B cell (primary cell): ENCODE measurements around the gene SRRM2. TPM values are rescaled to one million over a fixed set of nuclear protein-coding genes. Genes with fewer than 3 reads are reported as not detected.

ENCODE experiments used
- ATAC-seq: fragments of 200-7000 bp; cut with Tn5 transposase; one replicate; pipeline ENCODE4 v1.10.0; 2021; ENCODE audit warnings: low read depth, mild to moderate bottlenecking, moderate number of reproducible peaks, moderate library complexity
- CTCF ChIA-PET: fragments of 350-600 bp; sonication (Branson Sonifier 250); formaldehyde crosslinking; loops from one replicate; lab custom pipeline; 2021; ENCODE audit warnings: antibody characterized with exemption, inconsistent platforms; lab: Charles Lee
- POLR2A ChIA-PET: fragments of 350-600 bp; sonication (Branson Sonifier 250); formaldehyde crosslinking; loops from one replicate; lab custom pipeline; 2021; ENCODE audit warnings: antibody characterized with exemption; lab: Charles Lee
- DNase-seq: peaks from one replicate; pipeline ENCODE4 v3.0.0; 2013
- H2AFZ ChIP-seq: 2 replicates; pipeline ENCODE4 v1.6.1; 2012; ENCODE audit warnings: mild to moderate bottlenecking, low read depth, low read length; ENCODE audit not compliant: insufficient read depth, poor library complexity, severe bottlenecking
- H3K27ac ChIP-seq, 2 donors: 1 replicate in 1 of 2; 2 replicates in 1 of 2; pipeline ENCODE4 v1.5.1; 2012 to 2013; ENCODE audit warnings: low read length in 2 of 2, mild to moderate bottlenecking in 2 of 2, moderate library complexity in 1 of 2
- H3K27me3 ChIP-seq, 4 experiments: fragments of 200-600 bp in 1 of 4; sonication (generic) in 1 of 4; replicated peaks in 1 of 4; 1 replicate in 2 of 4; 2 replicates in 2 of 4; pipeline versions ENCODE4 v1.6.1 to v1.7.0; 2013 to 2016; ENCODE audit warnings: low read length in 3 of 4, mild to moderate bottlenecking in 2 of 4, mixed read lengths in 1 of 4, moderate library complexity in 1 of 4; ENCODE audit not compliant: insufficient read depth in 4 of 4, control insufficient read depth in 3 of 4; ENCODE audit errors: control extremely low read depth in 1 of 4
- H3K36me3 ChIP-seq, 2 experiments: replicated peaks in 1 of 2; 1 replicate in 1 of 2; 2 replicates in 1 of 2; pipeline versions ENCODE4 v1.6.1 to v1.7.1; 2013; ENCODE audit warnings: low read length in 1 of 2; ENCODE audit not compliant: insufficient read depth in 2 of 2, control insufficient read depth in 1 of 2; ENCODE audit errors: control extremely low read depth in 1 of 2, extremely low read depth in 1 of 2
- H3K4me1 ChIP-seq, 2 donors: fragments of 200-600 bp in 1 of 2; sonication (generic) in 1 of 2; 1 replicate in 1 of 2; 2 replicates in 1 of 2; pipeline versions ENCODE4 v1.5.1 to v1.6.1; 2013 to 2017; ENCODE audit warnings: low read length in 2 of 2; ENCODE audit not compliant: control insufficient read depth in 2 of 2, insufficient read depth in 2 of 2
- H3K4me2 ChIP-seq: replicated peaks from 2 replicates; pipeline ENCODE3; 2012; ENCODE audit warnings: mild to moderate bottlenecking, low read depth, low read length; ENCODE audit not compliant: poor library complexity, severe bottlenecking
- H3K4me3 ChIP-seq, 5 experiments: fragments of 200-600 bp in 1 of 5; sonication (generic) in 1 of 5; 1 replicate in 3 of 5; 2 replicates in 2 of 5; pipeline versions ENCODE4 v1.5.1 to v1.7.0; 2011 to 2016; ENCODE audit warnings: low read length in 4 of 5, mild to moderate bottlenecking in 4 of 5, low read depth in 2 of 5, control low read depth in 1 of 5, moderate library complexity in 1 of 5; ENCODE audit not compliant: insufficient read depth in 1 of 5; ENCODE audit errors: control extremely low read depth in 1 of 5, extremely low read depth in 1 of 5
- H3K79me2 ChIP-seq: fragments of 200-600 bp; sonication (generic); one replicate; pipeline ENCODE4 v1.6.0; 2016; ENCODE audit warnings: low read length; ENCODE audit not compliant: control insufficient read depth, insufficient read depth
- H3K9ac ChIP-seq: fragments of 200-600 bp; sonication (generic); 2 replicates; pipeline ENCODE4 v1.6.1; 2017; ENCODE audit warnings: mild to moderate bottlenecking, low read length, moderate library complexity
- H3K9me3 ChIP-seq, 3 donors: one replicate each; pipeline versions ENCODE4 v1.6.1 to v1.7.1; 2013; ENCODE audit warnings: low read length in 2 of 3; ENCODE audit not compliant: control insufficient read depth in 2 of 3, insufficient read depth in 1 of 3; ENCODE audit errors: control extremely low read depth in 1 of 3
- H4K20me1 ChIP-seq: 2 replicates; pipeline ENCODE4 v1.6.0; 2012; ENCODE audit warnings: mild to moderate bottlenecking, low read length; ENCODE audit not compliant: insufficient read depth, control insufficient read depth, poor library complexity, severe bottlenecking
- H3K27ac Mint-ChIP-seq: one replicate; pipeline ENCODE4 v1.8.0; 2021; ENCODE audit warnings: mixed read lengths
- H3K27me3 Mint-ChIP-seq: one replicate; pipeline ENCODE4 v1.8.0; 2021; ENCODE audit warnings: mixed read lengths
- H3K4me1 Mint-ChIP-seq: one replicate; pipeline ENCODE4 v1.8.0; 2021; ENCODE audit warnings: mixed read lengths
- H3K4me3 Mint-ChIP-seq: one replicate; pipeline ENCODE4 v1.8.0; 2021; ENCODE audit warnings: mixed read lengths
- H3K9me3 Mint-ChIP-seq: one replicate; pipeline ENCODE4 v1.8.0; 2022; ENCODE audit warnings: mixed read lengths; ENCODE audit not compliant: insufficient read depth
- CTCF ChIP-seq: fragments of 200-600 bp; IDR thresholded peaks from one replicate; pipeline ENCODE4 v1.8.0; 2022; ENCODE audit warnings: antibody characterized with exemption, mild to moderate bottlenecking
- EZH2 ChIP-seq: IDR thresholded peaks from 2 replicates; pipeline ENCODE4 v1.6.1; 2012; ENCODE audit warnings: borderline replicate concordance, low read depth, mild to moderate bottlenecking, moderate library complexity, low read length; ENCODE audit not compliant: insufficient read depth, poor library complexity, severe bottlenecking
- WGBS: methylation state at CpG from one replicate; pipeline ENCODE4 v1.1.5; 2013; ENCODE audit warnings: missing lambda C conversion rate; ENCODE audit not compliant: insufficient coverage; 5-methylcytosine and 5-hydroxymethylcytosine counted together
- intact Hi-C: fragments of 100-400 bp; cut with micrococcal nuclease; formaldehyde crosslinking; loops from one replicate; pipeline ENCODE4 v1.10.0; 2022
- polyA plus RNA-seq: library from polyadenylated mRNA; depleted of rRNA; stranded (reverse); fragments of >200 nt; gene quantifications from 2 replicates; pipeline ENCODE4 v1.2.3, GENCODE V29; 2012
- total RNA-seq, 2 donors: library from RNA; stranded (reverse); fragments of 120-200 nt in 1 of 2; gene quantifications; 1 replicate in 1 of 2; 2 replicates in 1 of 2; pipeline versions ENCODE4 v1.2.3 to v1.2.4, GENCODE V29; 2013 to 2022

SRRM2 gene
- total and polyA plus RNA-seq, 2 donors (not counting 1 experiment from before 2014, with no cell fraction given), result 1,485 to 1,879 TPM

GRCh38 chr16:2808181-2808580, 55.7 kb downstream of the SRRM2 start:
- no peaks in the 10 kb centered on the region for H3K4me1 ChIP-seq
- H3K27ac ChIP-seq, result no peak overlapping the region
- ChIA-PET POLR2A (no interaction called here), CTCF (no interaction called here)
- no peaks in the 10 kb centered on the region for H3K36me3 ChIP-seq
- ATAC-seq (no peak), DNase-seq (no peak)
- peaks cover 0 to 21% (median 8%) of the 10 kb centered on the region in 4 experiments for H3K27me3 ChIP-seq
- WGBS, result 83% methylated on average over 3 of the region's 7 CpGs
- Mint-ChIP-seq H3K9me3 (peaks cover 5% of the 10 kb centered on the region), H3K27me3 (peaks cover 49% of the 10 kb centered on the region), H3K4me1 (no peaks in the 10 kb centered on the region), H3K4me3 (no peak overlapping the region), H3K27ac (no peak overlapping the region)
- H3K9me3 ChIP-seq, result peaks cover 0 to 13% (median 7%) of the 10 kb centered on the region in 3 donors
- no peak overlapping the region for H3K4me3 ChIP-seq
- H3K79me2 ChIP-seq, result no peaks in the 10 kb centered on the region
- intact Hi-C loops, result no loop called here
- no peak overlapping the region for H3K9ac ChIP-seq
- TF ChIP-seq CTCF (no peak), EZH2 (no peak)
- H3K4me2 ChIP-seq, result no peak overlapping the region
- H2AFZ ChIP-seq, result no peak overlapping the region
- no peaks in the 10 kb centered on the region for H4K20me1 ChIP-seq

GRCh38 chr16:2809149-2809760, 56.8 kb downstream of the SRRM2 start:
- H3K36me3 ChIP-seq, result no peaks in the 10 kb centered on the region
- no peaks in the 10 kb centered on the region for H4K20me1 ChIP-seq
- CTCF ChIA-PET, result no interaction called here
- ATAC-seq (no peak), DNase-seq (no peak)
- peaks cover 0 to 8% (median 2%) of the 10 kb centered on the region in 3 donors for H3K9me3 ChIP-seq
- no CpG with 5 or more reads among the region's 3 CpGs for WGBS
- POLR2A ChIA-PET, result no interaction called here
- H3K4me1 ChIP-seq, result no peaks in the 10 kb centered on the region
- TF ChIP-seq EZH2 (no peak), CTCF (no peak)
- peaks cover 0 to 21% (median 8%) of the 10 kb centered on the region in 4 experiments for H3K27me3 ChIP-seq
- Mint-ChIP-seq H3K9me3 (peaks cover 5% of the 10 kb centered on the region), H3K27ac (no peak overlapping the region), H3K27me3 (peaks cover 52% of the 10 kb centered on the region), H3K4me1 (no peaks in the 10 kb centered on the region), H3K4me3 (no peak overlapping the region)
- no peak overlapping the region for H3K4me2 ChIP-seq
- H3K9ac ChIP-seq, result no peak overlapping the region
- no peak overlapping the region for H3K27ac ChIP-seq
- H3K79me2 ChIP-seq, result no peaks in the 10 kb centered on the region
- no peak overlapping the region for H2AFZ ChIP-seq
- intact Hi-C loops, result no loop called here
- no peak overlapping the region for H3K4me3 ChIP-seq
